ENCODE measurements around the gene UBAC2. TPM values are rescaled to one million over a fixed set of nuclear protein-coding genes. Genes with fewer than 3 reads are reported as not detected.
"Not testable (repeated sequence)": the region's sequence is repeated elsewhere in the genome, so short reads cannot be mapped to it uniquely, and the experiment has no call there.

UBAC2 gene
- total and polyA plus RNA-seq, 11 donors: 32.6 to 66.9 (median 48.5) TPM

DNA sequence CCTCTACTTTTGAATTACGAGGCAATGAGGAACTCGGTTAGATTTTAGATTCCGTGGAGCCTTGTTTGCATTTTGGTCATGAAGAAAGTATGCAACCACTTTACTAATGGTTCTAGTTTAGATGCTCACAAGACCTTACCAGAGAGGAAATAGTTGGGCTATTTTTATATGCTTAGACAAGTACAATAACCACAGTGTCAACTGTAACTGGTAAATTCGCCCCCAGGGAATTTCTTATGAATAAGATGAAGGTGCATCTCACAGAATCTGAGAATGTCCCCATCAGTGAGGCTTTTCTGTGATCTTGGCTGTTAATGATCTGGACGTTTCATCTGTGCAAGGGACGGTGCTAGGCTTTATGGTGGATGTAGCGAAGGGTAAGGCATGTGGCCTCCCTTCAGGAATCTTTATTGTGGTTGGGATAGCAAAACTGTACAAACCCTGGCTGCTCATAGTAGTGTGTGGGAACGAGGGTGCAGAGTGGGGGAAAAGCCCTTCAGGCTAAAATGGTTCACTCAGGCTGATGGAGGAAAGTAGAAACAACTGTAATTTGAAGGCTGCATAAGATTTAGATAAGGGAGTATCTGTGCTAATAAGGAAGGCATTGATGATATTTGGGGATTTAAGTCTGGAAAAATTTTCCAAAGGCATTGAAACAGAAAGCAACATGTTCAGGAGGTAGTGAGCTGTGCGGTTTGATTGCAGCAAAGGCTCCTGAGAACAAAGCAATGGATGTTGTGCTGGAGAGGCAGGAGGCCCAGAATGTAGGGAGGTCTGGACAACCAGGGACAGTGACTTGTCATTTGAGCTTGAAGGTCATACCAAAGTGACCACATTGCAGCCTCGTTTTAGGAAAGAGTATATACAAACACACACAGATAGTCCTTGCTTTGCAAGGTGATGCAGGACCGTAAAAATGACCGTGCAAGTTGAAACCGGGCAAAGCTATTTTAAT, 28.4 kb downstream of the UBAC2 start:
- H3K4me1 ChIP-seq: peaks cover 0 to 88% (median 44%) of the 10 kb centered on the region in 12 donors
- ATAC-seq: peak in 3 of 4 donors; percentile 36 to 75 (median 40)
- H3K27ac ChIP-seq: peak overlapping the region in 10 of 12 donors; percentile 12 to 85 (median 70)

DNA sequence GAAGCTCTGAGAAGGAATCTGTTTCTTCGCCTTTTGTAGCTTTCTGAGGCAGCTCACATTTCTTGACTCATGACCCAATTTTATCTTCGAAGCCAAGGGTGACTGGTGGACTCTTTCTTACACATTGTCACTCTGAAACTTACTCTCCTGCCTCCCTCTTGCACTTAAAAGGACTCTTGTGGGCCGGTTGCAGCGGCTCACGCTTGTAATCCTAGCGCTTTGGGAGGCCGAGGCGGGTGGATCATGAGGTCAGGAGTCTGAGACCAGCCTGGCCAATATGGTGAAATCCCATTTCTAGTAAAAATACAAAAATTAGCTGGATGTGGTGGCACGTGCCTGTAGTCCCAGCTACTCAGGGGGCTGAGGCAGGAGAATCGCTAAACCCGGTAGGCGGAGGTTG, 29.9 kb downstream of the UBAC2 start:
- H3K36me3 ChIP-seq; H3K4me3 ChIP-seq; ATAC-seq; DNase-seq; intact Hi-C loops (cut with DNase I); H3K9me3 ChIP-seq; H3K27me3 ChIP-seq: not testable (repeated sequence)
- WGBS, 4 donors: 93 to 96% (median 95%) methylated on average over 12 of the region's 12 CpGs
- Histone ChIP-seq H3K4me1 (peaks cover 0 to 72% (median 39%) of the 10 kb centered on the region in 12 donors), H3K27ac (peak overlapping the region in 8 of 12 donors; percentile 34 to 85 (median 77))

More for the DNA sequence above, 28.4 kb downstream of the UBAC2 start:
- DNase-seq: no peak
- intact Hi-C loops (cut with DNase I): no loop called here
- 49 to 57% (median 51%) methylated on average over 13 of the region's 13 CpGs for WGBS, 4 donors
- Histone ChIP-seq H3K27me3 (no peaks in the 10 kb centered on the region), H3K9me3 (no peaks in the 10 kb centered on the region), H3K36me3 (peaks cover 0 to 3% (median 0%) of the 10 kb centered on the region in 9 donors), H3K4me3 (peak overlapping the region in 1 of 12 donors; percentile 6)
- TF ChIP-seq, protein P1, sequence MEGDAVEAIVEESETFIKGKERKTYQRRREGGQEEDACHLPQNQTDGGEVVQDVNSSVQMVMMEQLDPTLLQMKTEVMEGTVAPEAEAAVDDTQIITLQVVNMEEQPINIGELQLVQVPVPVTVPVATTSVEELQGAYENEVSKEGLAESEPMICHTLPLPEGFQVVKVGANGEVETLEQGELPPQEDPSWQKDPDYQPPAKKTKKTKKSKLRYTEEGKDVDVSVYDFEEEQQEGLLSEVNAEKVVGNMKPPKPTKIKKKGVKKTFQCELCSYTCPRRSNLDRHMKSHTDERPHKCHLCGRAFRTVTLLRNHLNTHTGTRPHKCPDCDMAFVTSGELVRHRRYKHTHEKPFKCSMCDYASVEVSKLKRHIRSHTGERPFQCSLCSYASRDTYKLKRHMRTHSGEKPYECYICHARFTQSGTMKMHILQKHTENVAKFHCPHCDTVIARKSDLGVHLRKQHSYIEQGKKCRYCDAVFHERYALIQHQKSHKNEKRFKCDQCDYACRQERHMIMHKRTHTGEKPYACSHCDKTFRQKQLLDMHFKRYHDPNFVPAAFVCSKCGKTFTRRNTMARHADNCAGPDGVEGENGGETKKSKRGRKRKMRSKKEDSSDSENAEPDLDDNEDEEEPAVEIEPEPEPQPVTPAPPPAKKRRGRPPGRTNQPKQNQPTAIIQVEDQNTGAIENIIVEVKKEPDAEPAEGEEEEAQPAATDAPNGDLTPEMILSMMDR (IDR thresholded peaks at IDR 0.05): no peak
- no peak for TF ChIP-seq POLR2A (IDR thresholded peaks at IDR 0.05)

GRCh38 chr13:99230991-99231390, 30.3 kb downstream of the UBAC2 start:
- H3K36me3 ChIP-seq: peaks cover 0 to 3% (median 0%) of the 10 kb centered on the region in 9 donors
- peak overlapping the region in 8 of 12 donors; percentile 34 to 85 (median 77) for H3K27ac ChIP-seq
- intact Hi-C loops (cut with DNase I): no loop called here
- H3K4me1 ChIP-seq: peaks cover 0 to 68% (median 35%) of the 10 kb centered on the region in 12 donors
- ATAC-seq (no peak), DNase-seq (no peak)
- 67 to 81% (median 75%) methylated on average over 3 of the region's 3 CpGs for WGBS, 4 donors
- H3K9me3 ChIP-seq: no peaks in the 10 kb centered on the region
- H3K4me3 ChIP-seq: no peak overlapping the region
- TF ChIP-seq, protein P1 (IDR thresholded peaks at IDR 0.05): no peak
- no peak for TF ChIP-seq POLR2A (IDR thresholded peaks at IDR 0.05)
- no peaks in the 10 kb centered on the region for H3K27me3 ChIP-seq

GRCh38 chr13:99231721-99232120, 31.1 kb downstream of the UBAC2 start:
- intact Hi-C loops (cut with DNase I): no loop called here
- DNase-seq (no peak), ATAC-seq (peak in 3 of 4 donors; percentile 12 to 43 (median 28))
- Histone ChIP-seq H3K4me3 (no peak overlapping the region), H3K4me1 (peaks cover 0 to 61% (median 31%) of the 10 kb centered on the region in 12 donors), H3K27me3 (no peaks in the 10 kb centered on the region), H3K9me3 (no peaks in the 10 kb centered on the region), H3K36me3 (peaks cover 0 to 3% (median 0%) of the 10 kb centered on the region in 9 donors), H3K27ac (peak overlapping the region in 6 of 12 donors; percentile 3 to 85 (median 77))
- TF ChIP-seq, protein P1 (IDR thresholded peaks at IDR 0.05): no peak
- TF ChIP-seq POLR2A (IDR thresholded peaks at IDR 0.05): no peak
- 47 to 78% (median 64%) methylated on average over 1 of the region's 1 CpG for WGBS, 4 donors

All from heart left ventricle (tissue), 16 donors.